22Rv1 (cell line): ENCODE data around the gene CPA5.

ENCODE experiments used
- ZFX ChIP-seq: fragments of 450-650 bp; IDR thresholded peaks from 2 replicates; pipeline ENCODE4 v1.6.1; 2017; ENCODE audit warnings: antibody characterized with exemption, borderline replicate concordance
- TF ChIP-seq, protein P1 (sequence below): fragments of 450-650 bp; IDR thresholded peaks from 2 replicates; pipeline ENCODE4 v1.5.1; 2017; ENCODE audit warnings: mild to moderate bottlenecking

DNA sequence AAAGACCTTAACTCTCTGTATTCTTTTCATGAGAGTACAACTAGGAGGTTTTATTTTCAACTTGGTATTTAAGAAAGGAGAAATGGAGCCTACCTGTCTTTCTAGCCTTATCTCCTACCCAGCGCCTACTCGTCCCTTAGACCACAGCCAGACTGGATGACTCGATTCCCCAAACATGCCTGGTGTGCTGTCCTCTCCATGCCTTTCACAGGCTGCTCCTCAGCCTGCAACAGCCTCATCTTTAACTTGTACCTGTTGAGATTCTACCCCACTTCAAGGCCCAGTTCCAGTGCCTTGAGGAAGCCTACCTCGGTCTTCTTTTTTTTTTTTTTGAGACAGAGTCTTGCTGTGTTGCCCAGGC, 65.1 kb downstream of the CPA5 start:
- TF ChIP-seq, protein P1, sequence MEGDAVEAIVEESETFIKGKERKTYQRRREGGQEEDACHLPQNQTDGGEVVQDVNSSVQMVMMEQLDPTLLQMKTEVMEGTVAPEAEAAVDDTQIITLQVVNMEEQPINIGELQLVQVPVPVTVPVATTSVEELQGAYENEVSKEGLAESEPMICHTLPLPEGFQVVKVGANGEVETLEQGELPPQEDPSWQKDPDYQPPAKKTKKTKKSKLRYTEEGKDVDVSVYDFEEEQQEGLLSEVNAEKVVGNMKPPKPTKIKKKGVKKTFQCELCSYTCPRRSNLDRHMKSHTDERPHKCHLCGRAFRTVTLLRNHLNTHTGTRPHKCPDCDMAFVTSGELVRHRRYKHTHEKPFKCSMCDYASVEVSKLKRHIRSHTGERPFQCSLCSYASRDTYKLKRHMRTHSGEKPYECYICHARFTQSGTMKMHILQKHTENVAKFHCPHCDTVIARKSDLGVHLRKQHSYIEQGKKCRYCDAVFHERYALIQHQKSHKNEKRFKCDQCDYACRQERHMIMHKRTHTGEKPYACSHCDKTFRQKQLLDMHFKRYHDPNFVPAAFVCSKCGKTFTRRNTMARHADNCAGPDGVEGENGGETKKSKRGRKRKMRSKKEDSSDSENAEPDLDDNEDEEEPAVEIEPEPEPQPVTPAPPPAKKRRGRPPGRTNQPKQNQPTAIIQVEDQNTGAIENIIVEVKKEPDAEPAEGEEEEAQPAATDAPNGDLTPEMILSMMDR = no peak
- TF ChIP-seq ZFX = no peak
